ENCODE measurements around the gene ATG7.
A peak's percentile ranks its signal among the peaks of the same experiment; 100 is the strongest.
"Not testable (repeated sequence)": the region's sequence is repeated elsewhere in the genome, so short reads cannot be mapped to it uniquely, and the experiment has no call there.

The ATG7 gene

GRCh38 chr3:11511606-11512005, 239.4 kb downstream of the ATG7 start:
- not testable (repeated sequence) for DNase-seq

- DNase-seq, result not testable (repeated sequence)
Observed at GRCh38 chr3:11513125-11513816, 241.1 kb downstream of the ATG7 start.

- no peak for DNase-seq
Observed at GRCh38 chr3:11513817-11514135, 241.6 kb downstream of the ATG7 start.

GRCh38 chr3:11514191-11514821, 242.1 kb downstream of the ATG7 start:
- DNase-seq, result peak; percentile 20 to 31

GRCh38 chr3:11517601-11518000, 245.4 kb downstream of the ATG7 start:
- no peak for DNase-seq

- DNase-seq, result no peak
Observed at GRCh38 chr3:11521167-11521566, 249.0 kb downstream of the ATG7 start.

GRCh38 chr3:11522398-11522715, 250.2 kb downstream of the ATG7 start:
- DNase-seq, result no peak

GRCh38 chr3:11522953-11523571, 250.9 kb downstream of the ATG7 start:
- no peak for DNase-seq

- DNase-seq, result no peak
Observed at GRCh38 chr3:11523572-11524101, 251.4 kb downstream of the ATG7 start.

- DNase-seq, result not testable (repeated sequence)
Observed at GRCh38 chr3:11526121-11526520, 253.9 kb downstream of the ATG7 start.

- no peak for DNase-seq
Observed at GRCh38 chr3:11529281-11529680, 257.1 kb downstream of the ATG7 start.

- peak in 1 of 2 experiments; percentile 38 for DNase-seq
Observed at GRCh38 chr3:11530153-11530721, 258.0 kb downstream of the ATG7 start.

- no peak for DNase-seq
Observed at GRCh38 chr3:11532931-11533391, 260.8 kb downstream of the ATG7 start.

GRCh38 chr3:11534011-11534792, 262.0 kb downstream of the ATG7 start:
- no peak for DNase-seq

GRCh38 chr3:11534793-11535101, 262.6 kb downstream of the ATG7 start:
- no peak for DNase-seq

- no peak for DNase-seq
Observed at GRCh38 chr3:11535243-11535960, 263.2 kb downstream of the ATG7 start.

- DNase-seq, result no peak
Observed at GRCh38 chr3:11536132-11536935, 264.1 kb downstream of the ATG7 start.

GRCh38 chr3:11536936-11537612, 264.9 kb downstream of the ATG7 start:
- no peak for DNase-seq

GRCh38 chr3:11538581-11538980, 266.4 kb downstream of the ATG7 start:
- no peak for DNase-seq

- DNase-seq, result no peak
Observed at GRCh38 chr3:11539218-11539617, 267.0 kb downstream of the ATG7 start.

- no peak for DNase-seq
Observed at GRCh38 chr3:11539677-11540076, 267.5 kb downstream of the ATG7 start.
